Measurements from ENCODE around the gene MRAP.
"Not testable (repeated sequence)": the region's sequence is repeated elsewhere in the genome, so short reads cannot be mapped to it uniquely, and the experiment has no call there.

The MRAP gene

DNA sequence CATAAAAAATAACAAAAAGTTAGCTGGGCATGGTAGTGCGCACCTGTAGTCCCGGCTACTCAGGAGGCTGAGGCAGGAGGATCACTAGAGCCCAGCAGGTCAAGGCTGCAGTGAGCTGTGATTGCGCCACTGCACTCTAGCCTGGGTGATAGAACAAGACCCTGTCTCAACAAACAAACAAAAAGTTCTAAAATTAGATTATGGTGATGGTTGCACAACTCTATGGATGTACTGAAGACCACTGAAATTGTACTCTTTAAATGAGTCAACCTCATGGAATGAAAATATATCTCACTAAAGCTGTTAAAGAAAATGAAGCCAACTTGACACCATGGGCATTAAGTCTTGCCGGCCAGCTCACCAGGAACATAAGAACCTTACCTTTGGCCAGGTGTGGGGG, 9.1 kb downstream of the MRAP start:
- DNase-seq (ENCODE audit: insufficient read length, low spot score) (no peak), FAIRE-seq (no peak)
- TF ChIP-seq, protein P1, sequence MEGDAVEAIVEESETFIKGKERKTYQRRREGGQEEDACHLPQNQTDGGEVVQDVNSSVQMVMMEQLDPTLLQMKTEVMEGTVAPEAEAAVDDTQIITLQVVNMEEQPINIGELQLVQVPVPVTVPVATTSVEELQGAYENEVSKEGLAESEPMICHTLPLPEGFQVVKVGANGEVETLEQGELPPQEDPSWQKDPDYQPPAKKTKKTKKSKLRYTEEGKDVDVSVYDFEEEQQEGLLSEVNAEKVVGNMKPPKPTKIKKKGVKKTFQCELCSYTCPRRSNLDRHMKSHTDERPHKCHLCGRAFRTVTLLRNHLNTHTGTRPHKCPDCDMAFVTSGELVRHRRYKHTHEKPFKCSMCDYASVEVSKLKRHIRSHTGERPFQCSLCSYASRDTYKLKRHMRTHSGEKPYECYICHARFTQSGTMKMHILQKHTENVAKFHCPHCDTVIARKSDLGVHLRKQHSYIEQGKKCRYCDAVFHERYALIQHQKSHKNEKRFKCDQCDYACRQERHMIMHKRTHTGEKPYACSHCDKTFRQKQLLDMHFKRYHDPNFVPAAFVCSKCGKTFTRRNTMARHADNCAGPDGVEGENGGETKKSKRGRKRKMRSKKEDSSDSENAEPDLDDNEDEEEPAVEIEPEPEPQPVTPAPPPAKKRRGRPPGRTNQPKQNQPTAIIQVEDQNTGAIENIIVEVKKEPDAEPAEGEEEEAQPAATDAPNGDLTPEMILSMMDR (IDR thresholded peaks at IDR 0.05; ENCODE audit: insufficient read depth, missing control alignments): no peak

DNA sequence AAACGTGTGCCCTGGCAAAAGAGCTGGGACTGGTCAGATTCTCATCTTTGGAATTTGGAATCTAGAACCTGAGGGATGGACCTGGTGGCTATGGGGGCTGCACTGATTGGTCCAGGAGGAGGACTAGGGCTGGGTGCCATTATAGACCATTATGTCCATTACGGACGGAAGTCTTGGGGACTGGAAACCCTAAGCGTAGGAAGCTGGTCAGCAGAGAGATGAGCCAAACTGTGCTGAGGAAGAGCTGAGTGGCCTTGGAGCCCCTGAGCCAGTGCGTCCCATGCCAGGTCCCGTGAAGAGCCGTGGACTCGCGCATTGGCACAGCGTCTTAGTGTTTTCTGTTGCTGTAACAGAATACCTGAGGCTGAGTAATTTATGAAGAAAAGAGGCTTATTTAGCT, 10.0 kb downstream of the MRAP start:
- TF ChIP-seq, protein P1 (IDR thresholded peaks at IDR 0.05; ENCODE audit: insufficient read depth, missing control alignments): no peak
- DNase-seq (ENCODE audit: insufficient read length, low spot score) (no peak), FAIRE-seq (no peak)

DNA sequence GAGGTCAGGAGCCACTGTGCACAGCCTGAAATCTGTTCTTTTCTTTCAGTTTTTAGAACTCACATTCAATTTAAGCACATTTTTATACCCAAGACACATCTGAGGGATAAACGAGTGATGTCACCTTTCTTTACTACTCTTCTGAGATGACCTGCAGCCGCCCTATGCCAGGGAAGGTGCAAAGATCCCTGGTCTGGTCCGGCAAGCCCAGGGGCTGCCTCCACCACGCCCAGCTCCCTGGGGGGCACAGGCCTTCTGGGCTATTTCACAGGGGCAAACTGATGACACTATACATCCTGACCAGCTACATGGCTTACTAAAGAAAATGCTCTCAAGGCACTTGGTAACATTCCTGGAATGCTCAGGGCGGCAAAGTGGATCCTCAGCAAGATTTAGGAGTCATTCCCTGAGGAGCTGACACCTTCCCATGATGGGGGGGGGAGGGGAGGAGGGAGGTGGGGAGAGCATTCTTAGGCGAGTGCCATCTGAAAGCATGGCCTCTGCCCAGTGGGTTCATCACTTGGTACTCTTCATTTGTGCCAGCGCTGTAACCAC, 11.3 kb downstream of the MRAP start:
- TF ChIP-seq, protein P1 (IDR thresholded peaks at IDR 0.05; ENCODE audit: insufficient read depth, missing control alignments): no peak
- FAIRE-seq: no peak
- DNase-seq (ENCODE audit: insufficient read length, low spot score): no peak

DNA sequence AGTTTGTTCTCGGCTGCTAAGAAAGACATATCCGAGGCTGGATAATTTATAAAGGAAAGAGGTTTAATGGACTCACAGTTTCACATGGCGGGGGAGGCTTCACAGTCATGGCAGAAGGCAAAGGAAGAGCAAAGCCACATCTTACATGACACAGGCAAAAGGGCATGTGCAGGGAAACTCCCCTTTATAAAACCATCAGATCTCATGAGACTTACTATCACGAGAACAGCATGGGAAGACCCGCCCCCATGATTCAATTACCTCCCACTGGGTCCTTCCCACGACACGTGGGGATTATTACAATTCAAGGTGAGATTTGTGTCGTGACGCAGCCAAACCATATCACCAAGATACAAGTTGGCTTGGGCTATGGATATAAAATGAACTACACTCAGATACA, 12.3 kb downstream of the MRAP start:
- FAIRE-seq; DNase-seq (ENCODE audit: insufficient read length, low spot score): not testable (repeated sequence)

DNA sequence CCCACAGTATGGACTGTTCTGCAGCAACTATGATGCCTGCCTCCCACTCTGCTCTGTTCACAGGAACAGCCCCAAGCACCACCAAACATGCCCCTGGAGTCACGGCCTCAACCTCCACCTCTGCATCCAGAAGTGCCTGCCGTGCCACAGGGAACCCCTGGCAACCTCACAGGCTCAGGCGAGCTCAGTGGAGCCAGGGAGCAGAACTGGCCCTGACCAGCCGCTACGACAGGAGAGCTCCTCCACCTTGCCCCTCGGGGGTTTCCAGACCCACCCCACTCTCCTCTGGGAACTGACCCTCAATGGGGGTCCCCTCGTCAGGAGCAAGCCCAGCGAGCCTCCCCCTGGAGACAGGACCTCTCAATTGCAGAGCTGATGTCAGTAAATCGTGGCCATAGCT, 13.0 kb downstream of the MRAP start:
- no peak for FAIRE-seq
- no peak for DNase-seq (ENCODE audit: insufficient read length, low spot score)
- TF ChIP-seq, protein P1 (IDR thresholded peaks at IDR 0.05; ENCODE audit: insufficient read depth, missing control alignments): no peak

DNA sequence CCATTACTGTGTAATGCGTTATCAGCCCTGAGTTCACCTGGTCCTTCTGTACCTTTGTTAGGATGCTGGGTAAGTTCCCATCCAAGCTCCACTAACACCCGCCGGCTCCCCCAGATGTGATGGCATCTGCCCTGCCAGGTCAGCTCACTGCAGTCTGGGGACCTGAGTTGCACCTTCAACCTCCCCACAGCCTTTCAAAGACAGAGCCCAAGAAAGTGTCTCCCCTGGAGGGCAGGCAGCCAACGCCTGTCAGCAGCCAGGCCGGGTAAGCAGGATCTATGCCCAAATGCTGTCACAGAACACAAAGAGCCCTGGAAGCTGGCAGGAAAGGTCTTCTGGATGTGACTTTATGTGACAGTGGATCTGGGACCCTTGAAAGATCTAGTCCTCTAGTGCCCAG, 13.7 kb downstream of the MRAP start:
- FAIRE-seq (no peak), DNase-seq (ENCODE audit: insufficient read length, low spot score) (no peak)
- TF ChIP-seq, protein P1 (IDR thresholded peaks at IDR 0.05; ENCODE audit: insufficient read depth, missing control alignments): no peak

DNA sequence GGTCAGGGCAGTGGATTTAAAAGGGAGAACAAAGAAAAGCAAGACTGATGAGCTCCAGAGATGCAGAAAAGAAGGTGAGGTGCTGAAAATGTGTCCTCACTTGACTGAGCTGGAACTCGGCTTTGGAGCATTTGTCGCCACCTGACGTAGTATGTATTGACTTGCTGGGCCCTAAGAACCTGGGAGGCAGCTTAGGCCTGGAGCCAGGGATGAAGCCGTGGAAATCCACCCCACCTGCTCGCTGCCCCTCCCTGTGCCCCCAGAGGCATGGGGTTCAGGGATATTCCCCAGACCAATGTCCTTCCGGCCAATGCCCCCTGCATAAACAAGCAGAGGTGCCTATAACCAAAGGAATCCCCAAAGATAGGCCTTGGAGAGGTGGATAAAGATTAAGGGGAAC, 14.3 kb downstream of the MRAP start:
- TF ChIP-seq, protein P1 (IDR thresholded peaks at IDR 0.05; ENCODE audit: insufficient read depth, missing control alignments): no peak
- DNase-seq (ENCODE audit: insufficient read length, low spot score): no peak
- no peak for FAIRE-seq

DNA sequence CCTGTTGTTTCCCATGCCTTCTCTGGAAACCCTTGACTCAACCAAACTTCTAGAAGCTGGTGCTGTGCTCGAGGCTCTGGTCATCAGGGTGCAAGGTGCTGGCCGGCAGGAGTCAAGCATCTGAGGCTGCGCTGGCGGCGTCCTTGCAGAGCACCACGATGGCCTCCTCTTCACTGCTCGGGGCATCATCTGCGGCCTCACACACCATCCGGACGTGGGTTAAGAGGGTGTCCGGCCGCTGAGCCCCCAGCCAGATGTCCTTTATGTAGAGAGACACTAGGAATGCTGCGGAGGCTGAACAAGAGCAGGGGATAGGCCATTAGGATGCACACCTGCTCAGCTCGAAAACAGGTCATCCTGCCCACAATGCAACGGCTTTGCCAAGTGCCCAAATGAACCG, 16.2 kb downstream of the MRAP start:
- TF ChIP-seq, protein P1 (IDR thresholded peaks at IDR 0.05; ENCODE audit: insufficient read depth, missing control alignments): no peak
- FAIRE-seq: no peak
- DNase-seq (ENCODE audit: insufficient read length, low spot score): no peak
